Measurements from ENCODE around the gene GUCY1A1.

DNA sequence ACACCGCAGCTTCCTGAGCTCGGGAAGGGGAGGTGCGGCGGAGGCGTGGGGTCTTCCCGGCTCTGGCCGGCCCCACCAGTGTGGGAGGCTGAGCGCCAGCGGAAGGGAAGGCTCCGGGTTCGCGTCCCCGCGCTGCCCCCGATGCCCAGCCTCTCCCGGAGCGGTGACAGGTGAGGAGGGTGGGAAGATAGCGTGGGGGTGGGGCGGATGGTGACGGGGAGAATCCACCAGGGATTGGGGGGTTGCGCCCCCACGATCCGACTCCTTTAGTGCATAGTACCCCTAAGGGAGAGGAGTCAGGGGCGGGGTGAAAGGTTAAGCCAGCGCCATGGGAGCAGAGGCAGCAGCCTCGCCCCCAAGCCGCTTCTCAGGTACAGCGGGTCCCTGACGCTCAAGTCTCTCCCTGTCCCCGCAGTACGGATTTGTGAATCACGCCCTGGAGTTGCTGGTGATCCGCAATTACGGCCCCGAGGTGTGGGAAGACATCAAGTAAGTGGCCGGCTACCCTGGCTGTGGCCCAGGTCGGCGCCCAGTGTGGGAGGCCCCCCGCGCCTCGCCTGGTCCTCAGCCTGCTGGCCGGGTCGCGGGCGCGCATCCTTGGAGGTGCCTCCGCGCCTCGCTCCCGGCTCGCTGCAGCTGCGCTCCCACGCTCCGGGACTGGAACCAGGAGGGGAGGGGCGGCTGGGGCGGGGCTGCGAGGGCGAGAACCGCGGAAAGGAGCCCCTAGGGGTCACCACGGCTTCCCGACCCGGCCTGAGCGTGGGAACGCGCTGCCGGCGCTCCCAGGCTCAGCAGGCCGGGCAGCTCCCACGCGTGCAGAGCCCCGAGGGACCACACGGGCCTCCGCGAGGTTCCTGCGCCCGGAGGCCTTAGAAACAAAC lies 93.0 kb downstream of the GUCY1A1 start:
- TF ChIP-seq, protein P1, sequence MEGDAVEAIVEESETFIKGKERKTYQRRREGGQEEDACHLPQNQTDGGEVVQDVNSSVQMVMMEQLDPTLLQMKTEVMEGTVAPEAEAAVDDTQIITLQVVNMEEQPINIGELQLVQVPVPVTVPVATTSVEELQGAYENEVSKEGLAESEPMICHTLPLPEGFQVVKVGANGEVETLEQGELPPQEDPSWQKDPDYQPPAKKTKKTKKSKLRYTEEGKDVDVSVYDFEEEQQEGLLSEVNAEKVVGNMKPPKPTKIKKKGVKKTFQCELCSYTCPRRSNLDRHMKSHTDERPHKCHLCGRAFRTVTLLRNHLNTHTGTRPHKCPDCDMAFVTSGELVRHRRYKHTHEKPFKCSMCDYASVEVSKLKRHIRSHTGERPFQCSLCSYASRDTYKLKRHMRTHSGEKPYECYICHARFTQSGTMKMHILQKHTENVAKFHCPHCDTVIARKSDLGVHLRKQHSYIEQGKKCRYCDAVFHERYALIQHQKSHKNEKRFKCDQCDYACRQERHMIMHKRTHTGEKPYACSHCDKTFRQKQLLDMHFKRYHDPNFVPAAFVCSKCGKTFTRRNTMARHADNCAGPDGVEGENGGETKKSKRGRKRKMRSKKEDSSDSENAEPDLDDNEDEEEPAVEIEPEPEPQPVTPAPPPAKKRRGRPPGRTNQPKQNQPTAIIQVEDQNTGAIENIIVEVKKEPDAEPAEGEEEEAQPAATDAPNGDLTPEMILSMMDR (IDR thresholded peaks at IDR 0.05), result no peak
- TF ChIP-seq TEAD4 (CRISPR knock-in tag; IDR thresholded peaks at IDR 0.05), result no peak
- TF ChIP-seq, protein P2, sequence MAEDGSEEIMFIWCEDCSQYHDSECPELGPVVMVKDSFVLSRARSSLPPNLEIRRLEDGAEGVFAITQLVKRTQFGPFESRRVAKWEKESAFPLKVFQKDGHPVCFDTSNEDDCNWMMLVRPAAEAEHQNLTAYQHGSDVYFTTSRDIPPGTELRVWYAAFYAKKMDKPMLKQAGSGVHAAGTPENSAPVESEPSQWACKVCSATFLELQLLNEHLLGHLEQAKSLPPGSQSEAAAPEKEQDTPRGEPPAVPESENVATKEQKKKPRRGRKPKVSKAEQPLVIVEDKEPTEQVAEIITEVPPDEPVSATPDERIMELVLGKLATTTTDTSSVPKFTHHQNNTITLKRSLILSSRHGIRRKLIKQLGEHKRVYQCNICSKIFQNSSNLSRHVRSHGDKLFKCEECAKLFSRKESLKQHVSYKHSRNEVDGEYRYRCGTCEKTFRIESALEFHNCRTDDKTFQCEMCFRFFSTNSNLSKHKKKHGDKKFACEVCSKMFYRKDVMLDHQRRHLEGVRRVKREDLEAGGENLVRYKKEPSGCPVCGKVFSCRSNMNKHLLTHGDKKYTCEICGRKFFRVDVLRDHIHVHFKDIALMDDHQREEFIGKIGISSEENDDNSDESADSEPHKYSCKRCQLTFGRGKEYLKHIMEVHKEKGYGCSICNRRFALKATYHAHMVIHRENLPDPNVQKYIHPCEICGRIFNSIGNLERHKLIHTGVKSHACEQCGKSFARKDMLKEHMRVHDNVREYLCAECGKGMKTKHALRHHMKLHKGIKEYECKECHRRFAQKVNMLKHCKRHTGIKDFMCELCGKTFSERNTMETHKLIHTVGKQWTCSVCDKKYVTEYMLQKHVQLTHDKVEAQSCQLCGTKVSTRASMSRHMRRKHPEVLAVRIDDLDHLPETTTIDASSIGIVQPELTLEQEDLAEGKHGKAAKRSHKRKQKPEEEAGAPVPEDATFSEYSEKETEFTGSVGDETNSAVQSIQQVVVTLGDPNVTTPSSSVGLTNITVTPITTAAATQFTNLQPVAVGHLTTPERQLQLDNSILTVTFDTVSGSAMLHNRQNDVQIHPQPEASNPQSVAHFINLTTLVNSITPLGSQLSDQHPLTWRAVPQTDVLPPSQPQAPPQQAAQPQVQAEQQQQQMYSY (CRISPR knock-in tag; IDR thresholded peaks at IDR 0.05), result no peak
- TF ChIP-seq ESRRA (CRISPR knock-in tag; IDR thresholded peaks at IDR 0.05; ENCODE audit: borderline replicate concordance), result no peak
- TF ChIP-seq, protein P3, sequence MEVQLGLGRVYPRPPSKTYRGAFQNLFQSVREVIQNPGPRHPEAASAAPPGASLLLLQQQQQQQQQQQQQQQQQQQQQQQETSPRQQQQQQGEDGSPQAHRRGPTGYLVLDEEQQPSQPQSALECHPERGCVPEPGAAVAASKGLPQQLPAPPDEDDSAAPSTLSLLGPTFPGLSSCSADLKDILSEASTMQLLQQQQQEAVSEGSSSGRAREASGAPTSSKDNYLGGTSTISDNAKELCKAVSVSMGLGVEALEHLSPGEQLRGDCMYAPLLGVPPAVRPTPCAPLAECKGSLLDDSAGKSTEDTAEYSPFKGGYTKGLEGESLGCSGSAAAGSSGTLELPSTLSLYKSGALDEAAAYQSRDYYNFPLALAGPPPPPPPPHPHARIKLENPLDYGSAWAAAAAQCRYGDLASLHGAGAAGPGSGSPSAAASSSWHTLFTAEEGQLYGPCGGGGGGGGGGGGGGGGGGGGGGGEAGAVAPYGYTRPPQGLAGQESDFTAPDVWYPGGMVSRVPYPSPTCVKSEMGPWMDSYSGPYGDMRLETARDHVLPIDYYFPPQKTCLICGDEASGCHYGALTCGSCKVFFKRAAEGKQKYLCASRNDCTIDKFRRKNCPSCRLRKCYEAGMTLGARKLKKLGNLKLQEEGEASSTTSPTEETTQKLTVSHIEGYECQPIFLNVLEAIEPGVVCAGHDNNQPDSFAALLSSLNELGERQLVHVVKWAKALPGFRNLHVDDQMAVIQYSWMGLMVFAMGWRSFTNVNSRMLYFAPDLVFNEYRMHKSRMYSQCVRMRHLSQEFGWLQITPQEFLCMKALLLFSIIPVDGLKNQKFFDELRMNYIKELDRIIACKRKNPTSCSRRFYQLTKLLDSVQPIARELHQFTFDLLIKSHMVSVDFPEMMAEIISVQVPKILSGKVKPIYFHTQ (CRISPR knock-in tag; IDR thresholded peaks at IDR 0.05), result no peak
- no peak for TF ChIP-seq SOX15 (CRISPR knock-in tag; IDR thresholded peaks at IDR 0.05)
- no peak for TF ChIP-seq JUN (CRISPR knock-in tag; IDR thresholded peaks at IDR 0.05)

All from WTC11 (cell line).